NCI-H460 (cell line): ENCODE measurements around the gene ADAM23. TPM values are rescaled to one million over a fixed set of nuclear protein-coding genes. Genes with fewer than 3 reads are reported as not detected.

Experiments used
- DNase-seq: peaks from one replicate; pipeline ENCODE4 v3.0.0-alpha.2; 2016; ENCODE audit warnings: low read depth; ENCODE audit errors: extremely low read depth
- total RNA-seq: library from RNA; depleted of rRNA; stranded (reverse); fragments of >200 nt; shearing (Covaris generic); gene quantifications from 2 replicates; pipeline ENCODE4 v1.2.3, GENCODE V29; 2014

The ADAM23 gene
- total RNA-seq, 1 experiment from 2014 or later = 24.6 TPM

GRCh38 chr2:206442474-206442832 is 879 bp upstream of the ADAM23 start:
- DNase-seq = no peak

GRCh38 chr2:206443735-206444527 is 599 bp downstream of the ADAM23 start:
- no peak for DNase-seq

GRCh38 chr2:206445948-206446347 is 2.6 kb downstream of the ADAM23 start:
- no peak for DNase-seq

- DNase-seq = no peak
These were observed 8.9 kb downstream of the ADAM23 start for GRCh38 chr2:206452242-206452641.

GRCh38 chr2:206452750-206453149 is 9.4 kb downstream of the ADAM23 start:
- no peak for DNase-seq

GRCh38 chr2:206456078-206456754 is 12.9 kb downstream of the ADAM23 start:
- no peak for DNase-seq

GRCh38 chr2:206457188-206457634 is 13.9 kb downstream of the ADAM23 start:
- no peak for DNase-seq

GRCh38 chr2:206462240-206462854 is 19.0 kb downstream of the ADAM23 start:
- no peak for DNase-seq

GRCh38 chr2:206463685-206464084 is 20.4 kb downstream of the ADAM23 start:
- DNase-seq = no peak

GRCh38 chr2:206464597-206464996 is 21.3 kb downstream of the ADAM23 start:
- no peak for DNase-seq

GRCh38 chr2:206471524-206472062 is 28.3 kb downstream of the ADAM23 start:
- DNase-seq = no peak

- no peak for DNase-seq
These were observed 28.8 kb downstream of the ADAM23 start for GRCh38 chr2:206472094-206472493.

- DNase-seq = no peak
These were observed 30.8 kb downstream of the ADAM23 start for GRCh38 chr2:206474099-206474498.

- no peak for DNase-seq
These were observed 34.0 kb downstream of the ADAM23 start for GRCh38 chr2:206477296-206477695.

GRCh38 chr2:206478340-206478739 is 35.0 kb downstream of the ADAM23 start:
- DNase-seq = no peak

GRCh38 chr2:206480161-206480560 is 36.8 kb downstream of the ADAM23 start:
- DNase-seq = no peak

GRCh38 chr2:206480620-206481019 is 37.3 kb downstream of the ADAM23 start:
- no peak for DNase-seq

GRCh38 chr2:206481056-206481455 is 37.7 kb downstream of the ADAM23 start:
- no peak for DNase-seq

GRCh38 chr2:206482123-206482522 is 38.8 kb downstream of the ADAM23 start:
- DNase-seq = peak; percentile 56

- no peak for DNase-seq
These were observed 39.3 kb downstream of the ADAM23 start for GRCh38 chr2:206482633-206483032.

- DNase-seq = no peak
These were observed 44.7 kb downstream of the ADAM23 start for GRCh38 chr2:206488053-206488452.
